Measurements from ENCODE around the gene EBF3. TPM values are rescaled to one million over a fixed set of nuclear protein-coding genes. Genes with fewer than 3 reads are reported as not detected.

EBF3 gene, protein sequence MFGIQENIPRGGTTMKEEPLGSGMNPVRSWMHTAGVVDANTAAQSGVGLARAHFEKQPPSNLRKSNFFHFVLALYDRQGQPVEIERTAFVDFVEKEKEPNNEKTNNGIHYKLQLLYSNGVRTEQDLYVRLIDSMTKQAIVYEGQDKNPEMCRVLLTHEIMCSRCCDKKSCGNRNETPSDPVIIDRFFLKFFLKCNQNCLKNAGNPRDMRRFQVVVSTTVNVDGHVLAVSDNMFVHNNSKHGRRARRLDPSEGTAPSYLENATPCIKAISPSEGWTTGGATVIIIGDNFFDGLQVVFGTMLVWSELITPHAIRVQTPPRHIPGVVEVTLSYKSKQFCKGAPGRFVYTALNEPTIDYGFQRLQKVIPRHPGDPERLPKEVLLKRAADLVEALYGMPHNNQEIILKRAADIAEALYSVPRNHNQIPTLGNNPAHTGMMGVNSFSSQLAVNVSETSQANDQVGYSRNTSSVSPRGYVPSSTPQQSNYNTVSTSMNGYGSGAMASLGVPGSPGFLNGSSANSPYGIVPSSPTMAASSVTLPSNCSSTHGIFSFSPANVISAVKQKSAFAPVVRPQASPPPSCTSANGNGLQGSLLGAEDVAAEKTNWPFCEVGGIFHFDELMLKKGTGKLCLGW
- 1 to 10 TPM in 2 of 4 donors, not detected in 2; 1.4 to 1.9 TPM for polyA plus RNA-seq
- long read RNA-seq, donor 1, result 0 reads
- long read RNA-seq, donor 2, result 0 reads
- long read RNA-seq, donor 3, result 0 reads
- long read RNA-seq, donor 4, result 0 reads
- long read RNA-seq, donor 5, result 0 reads
- long read RNA-seq, donor 6, result 0 reads
- long read RNA-seq, donor 7, result 0 reads
- long read RNA-seq, donor 8, partial matches to known transcripts, result 0 of 1 reads
- long read RNA-seq, donor 8, other reads (novel, unspliced or antisense), result 0 of 1 reads
- long read RNA-seq, donor 9, result 0 reads
- long read RNA-seq, donor 10, partial matches to known transcripts, result 0 of 1 reads
- long read RNA-seq, donor 10, other reads (novel, unspliced or antisense), result 0 of 1 reads

DNA sequence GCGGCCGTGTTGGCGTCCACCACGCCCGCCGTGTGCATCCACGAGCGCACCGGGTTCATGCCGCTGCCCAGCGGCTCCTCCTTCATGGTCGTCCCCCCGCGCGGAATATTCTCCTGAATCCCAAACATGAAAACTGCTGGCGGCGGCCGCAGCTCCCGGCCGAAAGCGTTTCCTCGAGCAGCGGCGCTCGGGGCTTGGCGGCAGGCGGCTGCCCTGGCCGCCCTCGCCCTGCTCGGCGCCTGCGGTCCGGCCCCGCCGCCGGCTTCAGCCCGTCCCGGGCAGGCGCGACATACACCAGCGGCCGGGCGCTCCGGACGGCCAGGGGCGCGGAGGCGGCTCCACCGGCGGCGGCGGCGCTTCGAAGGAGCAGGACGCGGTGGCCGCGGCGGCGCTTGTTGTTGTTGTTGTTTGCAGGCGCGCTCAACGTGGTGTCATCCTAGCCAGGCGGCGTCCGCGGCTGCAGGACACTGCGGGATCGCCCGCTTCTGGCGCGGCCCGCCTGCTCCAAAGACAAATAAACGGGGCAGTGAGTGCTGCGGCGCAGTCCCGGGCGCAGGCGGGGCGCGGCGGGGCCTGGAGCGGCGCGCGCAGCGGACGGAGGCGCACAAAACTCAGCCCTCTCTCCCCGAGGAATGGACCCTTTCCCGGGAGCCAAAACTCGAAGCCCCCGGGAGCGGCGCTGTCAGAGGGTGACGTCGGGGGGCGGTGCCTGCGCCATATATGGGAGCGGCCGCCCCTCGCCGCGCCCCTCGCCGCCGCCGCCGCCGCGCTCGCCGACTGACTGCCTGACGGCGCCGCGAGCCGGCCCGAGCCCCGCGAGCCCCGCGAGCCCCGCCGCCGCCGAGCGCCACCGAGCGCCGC is at the start of gene EBF3:
EBF3 (minus strand) TSS at position 634 of the 861 bp plus-strand sequence; CDS start at position 128, 506 bp downstream.
- peaks cover 0 to 5% (median 0%) of the 10 kb centered on the region in 3 donors for H3K4me1 ChIP-seq (ENCODE audit: control insufficient read depth in 3 of 3, insufficient read depth in 2 of 3, low read depth in 1 of 3, low read length in 2 of 3)
- FAIRE-seq, result no peak
- DNase-seq, result peak; percentile 9 to 74
- peak within 1 kb of the TSS in 1 of 3 donors; percentile 38 for H3K27ac ChIP-seq (ENCODE audit: low read depth in 1 of 3, low read length in 2 of 3)
- H3K4me3 ChIP-seq (ENCODE audit: low read depth in 1 of 3, low read length in 3 of 3), result peak within 1 kb of the TSS; percentile 20 to 43 (median 36)
- no peaks in the 10 kb centered on the region for H3K36me3 ChIP-seq (ENCODE audit: control insufficient read depth in 3 of 3, insufficient read depth in 2 of 3, low read depth in 1 of 3, low read length in 3 of 3)
- no peaks in the 10 kb centered on the region for H3K9me3 ChIP-seq (ENCODE audit: control insufficient read depth in 2 of 2, insufficient read depth in 1 of 2, low read depth in 1 of 2, low read length in 1 of 2)
- 0 to 2% (median 1%) methylated on average over 64 to 131 of the region's 131 CpGs for WGBS, 3 donors
- peaks cover 35 to 87% (median 68%) of the 10 kb centered on the region in 3 donors for H3K27me3 ChIP-seq (ENCODE audit: control insufficient read depth in 3 of 3, insufficient read depth in 3 of 3, low read length in 3 of 3)

DNA sequence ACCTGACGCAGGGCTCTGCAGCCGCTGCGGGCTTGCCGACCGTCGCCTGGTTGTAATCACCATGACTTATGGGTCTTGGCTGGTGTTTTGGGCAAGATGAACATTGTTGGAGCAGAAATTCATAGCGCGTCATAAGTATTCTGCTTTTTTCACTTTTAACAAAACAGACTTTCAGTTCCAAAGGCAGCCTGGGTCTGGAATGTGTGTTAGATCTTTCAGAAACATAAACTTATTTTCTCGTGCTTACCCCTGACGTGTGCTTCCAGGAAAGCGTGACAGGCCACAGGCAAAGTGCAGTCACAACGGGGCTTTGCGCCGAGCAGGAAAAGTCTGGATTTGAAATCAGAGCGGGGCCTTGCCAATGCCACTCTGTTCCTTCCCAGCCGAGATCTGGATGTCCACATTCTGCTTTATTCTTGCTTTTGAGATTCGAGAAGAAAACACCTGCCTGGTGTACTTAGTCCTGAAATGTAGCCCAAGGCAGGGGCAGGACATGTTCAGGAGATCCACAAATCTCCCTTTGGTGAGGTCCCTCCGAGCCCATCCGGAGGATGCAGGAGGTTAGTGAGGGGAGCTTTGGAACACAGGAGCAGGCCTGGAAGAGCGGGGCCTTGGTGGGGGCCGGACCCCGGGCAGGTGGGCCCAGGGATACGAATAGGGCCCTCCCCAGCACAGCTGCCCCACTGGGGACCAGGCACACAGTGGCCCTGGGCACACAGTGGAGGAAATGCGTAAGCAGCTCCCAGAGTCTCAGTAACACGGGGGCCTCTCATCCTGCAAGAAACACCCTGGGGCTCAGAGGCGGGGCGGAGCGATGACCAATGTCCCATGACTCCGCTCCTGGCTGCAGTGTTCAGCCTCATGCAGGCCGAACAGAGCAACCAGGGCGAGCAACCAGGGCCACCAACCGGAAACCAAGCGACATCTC is 49.5 kb upstream of the EBF3 start:
- no peak for FAIRE-seq

DNA sequence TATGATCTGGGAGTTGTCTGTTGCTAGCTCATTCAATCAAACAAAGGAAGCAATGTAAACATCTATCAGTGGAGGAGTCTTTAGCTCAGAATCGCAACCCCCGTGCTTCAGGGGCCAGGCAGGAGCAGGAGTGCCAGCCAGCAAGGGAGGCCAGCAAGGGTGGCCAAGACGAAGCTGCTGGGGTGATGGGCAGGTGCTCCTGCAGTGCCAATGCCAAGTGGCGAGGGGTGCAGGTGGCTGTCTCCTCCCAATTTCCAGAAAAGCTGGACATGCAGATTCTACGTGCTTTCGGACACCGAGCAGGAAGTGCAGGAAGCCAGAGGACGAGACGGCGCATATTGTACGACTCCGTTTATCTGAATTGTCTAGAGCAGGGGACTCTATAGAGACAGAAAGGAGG is 48.1 kb upstream of the EBF3 start:
- Histone ChIP-seq H3K4me1 (ENCODE audit: control insufficient read depth in 3 of 3, insufficient read depth in 2 of 3, low read depth in 1 of 3, low read length in 2 of 3) (no peaks in the 10 kb centered on the region), H3K27me3 (ENCODE audit: control insufficient read depth in 3 of 3, insufficient read depth in 3 of 3, low read length in 3 of 3) (peaks cover 0 to 3% (median 0%) of the 10 kb centered on the region in 3 donors), H3K4me3 (ENCODE audit: low read depth in 1 of 3, low read length in 3 of 3) (no peak overlapping the region), H3K27ac (ENCODE audit: low read depth in 1 of 3, low read length in 2 of 3) (no peak overlapping the region), H3K36me3 (ENCODE audit: control insufficient read depth in 3 of 3, insufficient read depth in 2 of 3, low read depth in 1 of 3, low read length in 3 of 3) (no peaks in the 10 kb centered on the region), H3K9me3 (ENCODE audit: control insufficient read depth in 2 of 2, insufficient read depth in 1 of 2, low read depth in 1 of 2, low read length in 1 of 2) (no peaks in the 10 kb centered on the region)
- 63 to 77% (median 70%) methylated on average over 12 of the region's 12 CpGs for WGBS, 3 donors
- DNase-seq (no peak), FAIRE-seq (no peak)

More for the DNA sequence above, 49.5 kb upstream of the EBF3 start:
- Histone ChIP-seq H3K4me1 (ENCODE audit: control insufficient read depth in 3 of 3, insufficient read depth in 2 of 3, low read depth in 1 of 3, low read length in 2 of 3) (no peaks in the 10 kb centered on the region), H3K27me3 (ENCODE audit: control insufficient read depth in 3 of 3, insufficient read depth in 3 of 3, low read length in 3 of 3) (no peaks in the 10 kb centered on the region), H3K9me3 (ENCODE audit: control insufficient read depth in 2 of 2, insufficient read depth in 1 of 2, low read depth in 1 of 2, low read length in 1 of 2) (no peaks in the 10 kb centered on the region), H3K36me3 (ENCODE audit: control insufficient read depth in 3 of 3, insufficient read depth in 2 of 3, low read depth in 1 of 3, low read length in 3 of 3) (no peaks in the 10 kb centered on the region), H3K27ac (ENCODE audit: low read depth in 1 of 3, low read length in 2 of 3) (no peak overlapping the region), H3K4me3 (ENCODE audit: low read depth in 1 of 3, low read length in 3 of 3) (no peak overlapping the region)
- DNase-seq, result no peak
- 87 to 91% (median 87%) methylated on average over 33 of the region's 33 CpGs for WGBS, 3 donors

DNA sequence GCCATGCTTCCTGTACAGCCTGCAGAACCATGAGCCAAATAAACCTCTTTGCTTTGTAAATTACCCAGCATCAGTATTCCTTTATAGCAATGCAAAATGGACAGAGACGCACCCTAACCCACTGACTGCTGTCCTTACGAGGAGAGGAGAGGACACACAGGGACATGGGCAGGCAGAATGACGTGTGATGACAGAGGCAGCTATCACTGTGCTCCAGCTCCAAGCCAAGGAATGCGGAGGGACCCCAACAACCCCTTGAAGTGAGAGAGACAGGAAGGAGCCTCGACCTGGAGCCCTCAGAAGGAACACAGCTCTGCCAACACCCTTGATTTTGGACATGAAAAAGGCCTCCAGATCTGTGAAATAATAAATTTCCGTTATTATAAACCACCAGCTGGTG is 46.6 kb upstream of the EBF3 start:
- DNase-seq (no peak), FAIRE-seq (no peak)
- Histone ChIP-seq H3K4me1 (ENCODE audit: control insufficient read depth in 3 of 3, insufficient read depth in 2 of 3, low read depth in 1 of 3, low read length in 2 of 3) (no peaks in the 10 kb centered on the region), H3K36me3 (ENCODE audit: control insufficient read depth in 3 of 3, insufficient read depth in 2 of 3, low read depth in 1 of 3, low read length in 3 of 3) (no peaks in the 10 kb centered on the region), H3K27ac (ENCODE audit: low read depth in 1 of 3, low read length in 2 of 3) (no peak overlapping the region), H3K9me3 (ENCODE audit: control insufficient read depth in 2 of 2, insufficient read depth in 1 of 2, low read depth in 1 of 2, low read length in 1 of 2) (no peaks in the 10 kb centered on the region), H3K4me3 (ENCODE audit: low read depth in 1 of 3, low read length in 3 of 3) (no peak overlapping the region), H3K27me3 (ENCODE audit: control insufficient read depth in 3 of 3, insufficient read depth in 3 of 3, low read length in 3 of 3) (peaks cover 0 to 6% (median 0%) of the 10 kb centered on the region in 3 donors)
- 69 to 81% (median 69%) methylated on average over 6 of the region's 6 CpGs for WGBS, 3 donors

DNA sequence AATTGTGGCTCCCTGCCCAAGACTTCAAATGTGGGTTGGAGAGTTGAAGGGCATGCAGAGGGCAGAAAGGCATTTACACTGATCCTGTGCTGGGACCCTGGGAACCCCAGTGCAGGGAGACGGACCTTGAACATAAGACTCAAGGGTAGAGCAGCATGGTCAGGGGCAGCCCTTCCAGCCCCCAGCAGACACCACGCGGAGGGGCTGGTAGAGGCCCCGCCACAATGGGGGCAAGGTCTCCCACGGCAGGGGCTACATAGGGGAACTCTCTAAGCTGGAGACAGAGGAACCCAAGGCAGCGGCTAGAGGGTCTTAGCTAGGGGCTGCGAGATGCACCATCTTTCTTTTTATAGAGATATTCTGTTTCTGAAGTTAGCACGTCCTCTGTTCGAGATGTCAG is 45.2 kb upstream of the EBF3 start:
- Histone ChIP-seq H3K4me1 (ENCODE audit: control insufficient read depth in 3 of 3, insufficient read depth in 2 of 3, low read depth in 1 of 3, low read length in 2 of 3) (no peaks in the 10 kb centered on the region), H3K9me3 (ENCODE audit: control insufficient read depth in 2 of 2, insufficient read depth in 1 of 2, low read depth in 1 of 2, low read length in 1 of 2) (no peaks in the 10 kb centered on the region), H3K27me3 (ENCODE audit: control insufficient read depth in 3 of 3, insufficient read depth in 3 of 3, low read length in 3 of 3) (peaks cover 0 to 6% (median 0%) of the 10 kb centered on the region in 3 donors), H3K4me3 (ENCODE audit: low read depth in 1 of 3, low read length in 3 of 3) (no peak overlapping the region), H3K36me3 (ENCODE audit: control insufficient read depth in 3 of 3, insufficient read depth in 2 of 3, low read depth in 1 of 3, low read length in 3 of 3) (no peaks in the 10 kb centered on the region), H3K27ac (ENCODE audit: low read depth in 1 of 3, low read length in 2 of 3) (no peak overlapping the region)
- no peak for FAIRE-seq
- no peak for DNase-seq
- WGBS, 3 donors, result 90 to 93% (median 91%) methylated on average over 9 of the region's 9 CpGs

DNA sequence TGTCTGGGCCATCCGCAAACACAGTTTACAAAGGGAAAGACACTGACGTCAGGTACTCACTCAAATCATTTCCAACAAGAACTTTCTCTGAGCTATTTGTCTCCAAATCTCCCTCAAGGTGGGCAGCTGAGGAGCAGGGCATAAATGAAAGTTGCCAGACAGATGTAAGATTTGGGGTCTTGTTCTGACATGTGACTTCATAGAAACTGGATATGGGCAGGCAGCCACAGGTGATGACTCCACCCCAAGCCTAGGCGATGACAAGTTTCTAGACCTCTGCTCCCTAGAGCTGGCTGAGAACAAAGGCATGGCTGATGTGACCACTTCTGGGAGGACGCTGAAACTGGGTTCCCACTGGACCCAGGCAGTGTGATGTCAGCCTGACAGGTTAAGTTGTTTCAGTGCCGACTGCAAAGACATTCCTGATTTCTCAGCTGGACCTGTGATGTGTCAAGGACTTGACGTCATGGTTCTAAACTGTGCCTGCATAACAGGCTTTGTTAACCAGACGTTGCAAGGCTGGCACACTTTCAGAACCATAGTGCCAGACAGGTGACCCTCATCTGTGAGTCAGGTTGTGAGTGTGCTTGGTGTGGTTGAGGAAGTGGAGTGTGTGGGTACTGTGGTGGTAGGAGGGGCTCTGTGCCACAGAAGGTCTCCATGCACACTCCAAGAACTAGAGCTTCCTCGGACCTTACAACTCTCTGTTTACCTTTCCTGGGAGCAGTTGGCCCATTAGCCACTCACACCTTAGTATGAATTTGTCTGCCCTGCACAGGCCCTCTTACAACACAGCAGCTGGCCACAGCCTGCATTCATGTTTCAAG is 39.9 kb upstream of the EBF3 start:
- no peak for FAIRE-seq
- 71 to 78% (median 73%) methylated on average over 8 of the region's 8 CpGs for WGBS, 3 donors
- H3K4me1 ChIP-seq (ENCODE audit: control insufficient read depth in 3 of 3, insufficient read depth in 2 of 3, low read depth in 1 of 3, low read length in 2 of 3), result no peaks in the 10 kb centered on the region
- no peak for DNase-seq
- H3K9me3 ChIP-seq (ENCODE audit: control insufficient read depth in 2 of 2, insufficient read depth in 1 of 2, low read depth in 1 of 2, low read length in 1 of 2), result peaks cover 0 to 2% of the 10 kb centered on the region in 2 donors
- no peak overlapping the region for H3K27ac ChIP-seq (ENCODE audit: low read depth in 1 of 3, low read length in 2 of 3)
- H3K4me3 ChIP-seq (ENCODE audit: low read depth in 1 of 3, low read length in 3 of 3), result no peak overlapping the region
- peaks cover 0 to 6% (median 0%) of the 10 kb centered on the region in 3 donors for H3K27me3 ChIP-seq (ENCODE audit: control insufficient read depth in 3 of 3, insufficient read depth in 3 of 3, low read length in 3 of 3)
- no peaks in the 10 kb centered on the region for H3K36me3 ChIP-seq (ENCODE audit: control insufficient read depth in 3 of 3, insufficient read depth in 2 of 3, low read depth in 1 of 3, low read length in 3 of 3)

DNA sequence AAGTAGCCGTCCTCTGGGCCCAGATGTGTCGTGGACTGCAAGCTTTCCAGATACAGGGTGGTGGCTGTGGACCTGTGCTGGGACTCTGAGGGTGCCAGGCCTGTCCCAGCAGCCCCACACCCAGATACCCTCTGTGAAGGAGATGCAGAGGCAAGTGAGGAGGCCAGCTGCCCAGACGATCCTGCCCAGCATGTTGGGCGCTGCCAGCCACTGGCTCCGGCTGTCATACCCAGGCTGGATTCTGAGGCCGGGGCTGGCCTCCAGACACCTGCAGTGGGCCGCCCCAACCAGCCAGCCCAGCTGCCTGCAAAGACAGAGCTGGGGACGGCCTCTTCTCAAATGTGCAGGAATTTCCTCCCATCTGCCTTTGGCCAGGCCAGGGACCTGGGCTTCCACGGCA is 39.1 kb upstream of the EBF3 start:
- Histone ChIP-seq H3K9me3 (ENCODE audit: control insufficient read depth in 2 of 2, insufficient read depth in 1 of 2, low read depth in 1 of 2, low read length in 1 of 2) (peaks cover 0 to 2% of the 10 kb centered on the region in 2 donors), H3K36me3 (ENCODE audit: control insufficient read depth in 3 of 3, insufficient read depth in 2 of 3, low read depth in 1 of 3, low read length in 3 of 3) (no peaks in the 10 kb centered on the region), H3K27ac (ENCODE audit: low read depth in 1 of 3, low read length in 2 of 3) (no peak overlapping the region), H3K4me1 (ENCODE audit: control insufficient read depth in 3 of 3, insufficient read depth in 2 of 3, low read depth in 1 of 3, low read length in 2 of 3) (no peaks in the 10 kb centered on the region), H3K4me3 (ENCODE audit: low read depth in 1 of 3, low read length in 3 of 3) (no peak overlapping the region), H3K27me3 (ENCODE audit: control insufficient read depth in 3 of 3, insufficient read depth in 3 of 3, low read length in 3 of 3) (peaks cover 0 to 6% (median 0%) of the 10 kb centered on the region in 3 donors)
- FAIRE-seq (no peak), DNase-seq (no peak)
- 83 to 87% (median 84%) methylated on average over 9 of the region's 9 CpGs for WGBS, 3 donors
